Astrocyte (in vitro differentiated cells and primary cell): ENCODE data around the gene CHMP1A.

Experiments used
- EZH2 ChIP-seq: IDR thresholded peaks from 2 replicates; pipeline ENCODE4 v1.6.1; 2012; ENCODE audit warnings: mild to moderate bottlenecking, low read length, inconsistent platforms; ENCODE audit not compliant: insufficient read depth
- TF ChIP-seq, protein P1 (sequence below): IDR thresholded peaks from 2 replicates; pipeline ENCODE4 v1.5.1; 2011; ENCODE audit warnings: low read depth, mild to moderate bottlenecking, inconsistent platforms, low read length, moderate library complexity; ENCODE audit not compliant: insufficient read depth

DNA sequence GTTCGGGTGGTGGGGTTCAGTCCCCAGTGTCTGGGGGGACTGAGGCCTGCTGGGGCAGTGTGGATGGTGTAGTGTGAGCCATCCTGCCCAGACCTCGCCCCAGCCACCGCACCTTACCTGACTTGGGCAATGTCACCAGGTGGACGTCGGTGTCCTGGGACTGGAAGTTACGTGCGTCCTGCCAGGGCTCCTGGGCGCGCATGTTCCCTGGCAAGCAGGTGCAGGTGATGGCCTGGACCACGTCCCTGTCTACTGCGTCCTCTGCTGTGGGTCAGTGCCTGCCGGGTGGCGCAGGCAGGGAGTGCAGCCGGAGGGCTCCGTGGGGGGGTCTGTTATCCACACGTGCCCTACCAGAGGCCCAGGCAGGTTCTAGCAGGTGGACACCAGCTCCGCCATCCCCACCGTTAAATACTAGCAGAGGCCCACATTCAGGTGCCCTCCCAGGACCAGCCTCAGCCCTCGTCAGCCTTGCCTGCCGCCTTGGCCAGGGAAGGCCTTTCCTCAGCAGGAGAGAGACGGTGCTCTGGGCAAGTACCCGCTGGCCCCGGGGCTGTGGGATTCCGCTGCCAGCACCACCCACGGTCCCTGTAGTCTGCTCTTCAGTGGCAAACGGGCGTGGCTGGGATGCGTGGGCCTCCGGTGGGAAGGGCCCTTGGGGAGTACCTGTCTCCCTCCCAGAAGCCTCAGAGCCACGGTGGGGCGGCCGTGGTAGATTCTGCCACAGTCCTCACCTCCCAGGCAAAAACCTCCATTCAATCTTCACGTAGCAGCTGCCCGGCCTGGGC is 52.1 kb downstream of the CHMP1A start:
- TF ChIP-seq, protein P1, sequence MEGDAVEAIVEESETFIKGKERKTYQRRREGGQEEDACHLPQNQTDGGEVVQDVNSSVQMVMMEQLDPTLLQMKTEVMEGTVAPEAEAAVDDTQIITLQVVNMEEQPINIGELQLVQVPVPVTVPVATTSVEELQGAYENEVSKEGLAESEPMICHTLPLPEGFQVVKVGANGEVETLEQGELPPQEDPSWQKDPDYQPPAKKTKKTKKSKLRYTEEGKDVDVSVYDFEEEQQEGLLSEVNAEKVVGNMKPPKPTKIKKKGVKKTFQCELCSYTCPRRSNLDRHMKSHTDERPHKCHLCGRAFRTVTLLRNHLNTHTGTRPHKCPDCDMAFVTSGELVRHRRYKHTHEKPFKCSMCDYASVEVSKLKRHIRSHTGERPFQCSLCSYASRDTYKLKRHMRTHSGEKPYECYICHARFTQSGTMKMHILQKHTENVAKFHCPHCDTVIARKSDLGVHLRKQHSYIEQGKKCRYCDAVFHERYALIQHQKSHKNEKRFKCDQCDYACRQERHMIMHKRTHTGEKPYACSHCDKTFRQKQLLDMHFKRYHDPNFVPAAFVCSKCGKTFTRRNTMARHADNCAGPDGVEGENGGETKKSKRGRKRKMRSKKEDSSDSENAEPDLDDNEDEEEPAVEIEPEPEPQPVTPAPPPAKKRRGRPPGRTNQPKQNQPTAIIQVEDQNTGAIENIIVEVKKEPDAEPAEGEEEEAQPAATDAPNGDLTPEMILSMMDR = no peak
- TF ChIP-seq EZH2 = no peak
